Left renal cortex interstitium (tissue), 4 donors: ENCODE results near the gene NUP62. TPM values are rescaled to one million over a fixed set of nuclear protein-coding genes. Genes with fewer than 3 reads are reported as not detected.
A peak's percentile ranks its signal among the peaks of the same experiment; 100 is the strongest.
"Not testable (repeated sequence)": the region's sequence is repeated elsewhere in the genome, so short reads cannot be mapped to it uniquely, and the experiment has no call there.

Experiments
- DNase-seq, 4 donors: peaks; one replicate each; pipeline ENCODE4 v3.0.0-alpha.2; 2013; ENCODE audit warnings: low read depth in 4 of 4, low spot score in 2 of 4, missing footprints in 1 of 4
- polyA plus RNA-seq, 4 donors: library from polyadenylated mRNA; unstranded; fragments of 120-200 nt; gene quantifications; one replicate each; pipeline ENCODE4 v1.2.1, GENCODE V29; 2013; ENCODE audit not compliant: insufficient read length in 4 of 4

Gene NUP62
- polyA plus RNA-seq, 4 donors: 51.8 to 82.7 (median 65.2) TPM

DNA sequence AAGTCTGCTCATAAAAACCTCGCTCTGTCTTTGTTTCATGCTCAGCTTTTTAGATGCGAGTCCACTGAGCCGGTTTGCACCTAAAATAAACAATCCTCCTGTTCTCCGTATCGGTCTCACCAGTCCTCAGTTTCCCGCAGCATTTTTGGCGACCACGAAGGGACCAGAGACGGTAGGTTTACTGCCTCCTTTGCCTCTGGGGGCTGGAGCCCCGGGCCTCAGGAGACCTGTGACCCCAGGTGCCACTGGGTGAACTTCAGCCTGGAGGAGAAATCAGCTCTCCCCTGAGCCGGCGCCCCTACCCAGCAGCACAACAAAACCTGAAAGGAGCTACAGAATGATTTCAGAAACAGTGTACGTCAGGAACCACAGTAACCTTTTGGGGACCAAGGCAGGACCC is 23.6 kb upstream of the NUP62 start:
- no peak for DNase-seq

DNA sequence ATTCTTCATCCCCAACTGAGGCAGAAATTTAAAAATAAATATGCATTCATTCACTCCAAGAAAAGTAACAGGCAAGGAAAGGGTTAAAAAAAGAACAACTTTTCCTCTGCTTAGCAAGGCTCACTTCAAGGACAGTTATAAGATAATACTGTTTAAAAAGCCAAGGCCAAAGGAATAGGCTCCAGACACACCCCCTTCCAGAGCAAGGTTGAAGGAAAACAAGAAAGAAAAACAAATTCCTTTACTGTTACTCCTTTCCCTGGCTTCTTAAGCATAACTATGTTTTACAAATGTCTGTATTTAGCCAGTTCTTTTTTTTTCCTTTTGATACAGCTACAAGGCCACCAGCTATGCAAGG is 23.2 kb upstream of the NUP62 start:
- no peak for DNase-seq

DNA sequence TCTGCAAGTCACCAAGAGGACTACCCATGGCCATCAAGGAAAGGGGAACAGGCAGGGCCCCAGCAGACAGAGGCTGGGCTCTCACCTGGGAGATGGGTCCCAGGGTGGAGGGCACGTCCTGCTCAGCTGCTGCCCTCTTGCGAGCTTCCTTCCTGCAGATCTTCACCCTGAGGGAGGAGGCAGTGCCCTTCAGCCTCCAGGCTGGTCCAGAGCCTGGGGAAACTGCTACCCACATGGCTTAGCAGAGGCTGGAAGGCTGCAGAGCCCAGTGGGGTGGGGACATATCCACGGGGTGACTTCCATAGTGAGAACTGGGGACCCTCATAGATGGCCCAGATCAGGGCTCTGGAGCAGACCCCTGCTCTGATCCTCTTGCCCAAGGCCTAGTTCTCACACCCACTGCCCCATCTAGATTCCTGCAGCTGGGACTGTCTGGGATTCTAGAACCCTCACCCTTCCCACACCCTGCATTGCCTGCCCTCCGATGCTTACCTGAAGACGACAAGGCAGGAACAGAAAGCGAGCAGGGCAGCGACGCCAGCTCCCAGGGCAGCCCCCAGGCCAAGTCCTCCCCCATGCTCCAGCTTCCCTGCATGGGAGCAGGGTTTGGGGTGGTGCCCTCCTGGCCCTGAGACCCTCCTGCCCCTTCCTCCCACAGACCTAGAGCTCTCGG is 22.6 kb upstream of the NUP62 start:
- DNase-seq: no peak

DNA sequence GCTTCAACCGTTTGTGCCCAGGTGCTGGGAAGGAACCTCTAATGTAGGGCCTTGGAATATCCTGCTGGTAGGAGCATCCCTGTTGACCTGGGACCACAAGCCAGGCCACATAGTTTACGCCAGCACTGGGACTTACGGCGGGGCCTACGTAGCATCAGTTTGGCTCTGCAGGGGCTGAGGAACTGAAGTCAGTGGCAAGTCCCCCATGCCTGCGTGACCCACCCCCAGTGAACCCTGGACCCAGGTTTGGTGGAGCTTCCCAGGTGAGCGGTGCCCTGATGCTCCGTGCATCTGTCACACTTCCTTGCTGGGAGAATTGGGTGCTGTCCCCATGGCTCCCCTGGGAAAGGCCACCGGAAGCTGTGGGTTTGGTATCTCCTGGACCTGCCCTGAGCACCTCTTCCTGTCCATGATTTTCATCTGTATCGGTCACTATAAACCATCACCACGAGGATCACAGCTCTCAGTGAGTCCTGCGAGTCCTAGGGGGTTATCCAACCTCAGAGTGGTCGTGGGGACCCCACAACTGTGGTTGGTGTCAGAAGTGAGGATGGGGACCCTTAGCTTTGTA is 21.7 kb upstream of the NUP62 start:
- no peak for DNase-seq

DNA sequence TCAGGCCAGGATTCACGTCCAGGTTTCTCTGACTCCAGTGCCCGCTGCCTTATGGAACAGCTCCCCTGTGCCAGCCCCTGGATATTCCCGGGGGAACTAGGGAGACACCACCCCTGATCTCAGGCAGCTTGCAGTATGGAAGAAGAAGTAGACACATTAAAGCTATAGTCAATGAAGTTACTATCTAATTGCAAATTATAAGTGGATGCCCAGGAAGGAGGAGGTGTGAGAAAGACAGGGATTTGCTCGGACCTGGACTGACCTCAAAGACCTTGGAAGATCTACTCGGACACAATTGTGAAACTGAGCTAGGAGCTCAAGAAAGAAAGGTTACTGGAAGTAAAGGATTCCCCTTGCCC is 21.3 kb upstream of the NUP62 start:
- DNase-seq: no peak

DNA sequence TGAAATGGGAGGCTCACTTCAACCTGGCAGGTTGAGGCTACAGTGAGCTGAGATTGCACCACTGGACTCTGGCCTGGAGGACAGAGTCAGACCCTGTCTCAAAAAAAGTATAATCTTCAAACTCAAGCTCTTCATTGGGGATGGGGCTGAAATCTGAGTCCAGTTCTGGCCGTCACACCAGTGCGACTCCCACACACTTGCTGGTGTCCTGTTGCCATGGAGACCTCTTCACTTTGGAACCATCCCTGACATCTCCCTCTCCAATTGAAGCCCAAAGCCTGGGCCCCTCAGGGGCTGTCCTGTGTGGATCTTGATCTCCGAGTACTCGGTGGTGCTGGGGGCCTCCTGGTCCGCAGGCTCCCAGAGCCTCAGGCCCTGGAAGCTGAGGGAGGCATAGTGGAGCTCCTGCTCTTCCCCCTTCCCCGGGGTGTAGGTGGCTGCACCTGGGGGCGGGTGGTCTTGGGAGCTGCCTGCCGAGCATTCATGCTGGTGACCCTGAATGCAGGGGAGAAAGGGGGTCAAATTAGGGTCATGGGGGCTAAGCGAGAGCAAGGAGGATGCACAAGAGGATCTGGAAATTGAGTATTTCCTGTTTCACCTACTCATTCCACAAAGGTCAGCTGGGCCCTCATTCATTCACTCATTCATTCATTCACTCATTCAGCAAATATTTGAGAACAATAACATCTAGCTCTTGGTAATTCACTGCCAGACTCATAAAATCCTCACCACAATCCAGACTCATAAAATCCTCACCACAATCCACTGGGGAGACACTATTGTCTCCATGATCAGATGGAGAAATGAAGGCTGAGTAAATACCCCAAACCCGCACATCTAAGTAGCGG is 20.7 kb upstream of the NUP62 start:
- no peak for DNase-seq

DNA sequence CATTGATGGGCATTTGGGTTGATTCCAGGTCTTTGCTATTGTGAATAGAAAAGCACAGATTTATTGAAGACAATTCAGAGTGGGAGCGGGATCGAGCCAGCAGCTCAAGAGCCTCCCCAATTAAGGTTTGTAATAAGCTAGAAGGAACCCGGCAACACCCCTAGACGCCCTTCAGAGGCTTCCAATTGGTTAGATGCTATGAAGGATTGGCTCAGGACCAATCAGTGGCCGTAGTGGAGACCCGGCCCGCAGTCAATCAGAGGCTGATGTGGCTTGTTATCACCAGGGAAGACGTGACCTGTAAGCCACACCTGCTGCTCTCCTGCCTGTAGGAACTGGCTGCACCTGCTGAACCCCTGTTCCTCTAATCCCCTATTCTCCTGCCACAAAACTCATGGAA is 17.1 kb upstream of the NUP62 start:
- no peak for DNase-seq

DNA sequence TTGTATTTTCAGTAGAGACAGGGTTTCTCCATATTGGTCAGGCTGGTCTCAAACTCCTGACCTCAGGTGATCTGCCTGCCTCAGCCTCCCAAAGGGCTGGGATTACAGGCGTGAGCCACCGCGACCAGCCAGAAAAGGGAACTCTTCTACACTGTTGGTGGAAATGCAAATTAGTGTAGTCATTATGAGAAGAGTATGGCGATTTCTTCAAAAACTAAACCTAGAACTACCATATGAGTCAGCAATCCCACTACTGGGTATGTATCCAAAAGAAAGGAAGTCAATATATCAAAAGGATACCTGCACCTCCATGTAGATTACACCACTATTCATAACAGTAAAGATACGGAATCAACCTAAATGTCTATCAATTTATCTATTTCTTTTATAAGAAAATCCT is 15.3 kb upstream of the NUP62 start:
- DNase-seq: not testable (repeated sequence)

DNA sequence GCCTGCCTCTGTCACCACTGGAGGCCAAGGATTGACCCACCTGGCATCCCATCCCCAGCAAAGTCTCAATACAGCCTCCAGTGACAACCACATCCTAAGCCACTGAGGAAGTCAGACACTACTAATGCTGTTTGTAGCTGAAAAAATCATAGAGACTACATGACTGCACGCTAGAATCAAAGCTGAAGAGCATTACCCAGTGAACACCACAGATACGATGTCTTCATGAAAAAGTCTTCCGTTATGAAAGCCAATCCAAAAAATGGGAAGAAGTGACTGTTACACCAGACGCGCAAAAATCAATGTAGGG is 11.1 kb upstream of the NUP62 start:
- DNase-seq: no peak

DNA sequence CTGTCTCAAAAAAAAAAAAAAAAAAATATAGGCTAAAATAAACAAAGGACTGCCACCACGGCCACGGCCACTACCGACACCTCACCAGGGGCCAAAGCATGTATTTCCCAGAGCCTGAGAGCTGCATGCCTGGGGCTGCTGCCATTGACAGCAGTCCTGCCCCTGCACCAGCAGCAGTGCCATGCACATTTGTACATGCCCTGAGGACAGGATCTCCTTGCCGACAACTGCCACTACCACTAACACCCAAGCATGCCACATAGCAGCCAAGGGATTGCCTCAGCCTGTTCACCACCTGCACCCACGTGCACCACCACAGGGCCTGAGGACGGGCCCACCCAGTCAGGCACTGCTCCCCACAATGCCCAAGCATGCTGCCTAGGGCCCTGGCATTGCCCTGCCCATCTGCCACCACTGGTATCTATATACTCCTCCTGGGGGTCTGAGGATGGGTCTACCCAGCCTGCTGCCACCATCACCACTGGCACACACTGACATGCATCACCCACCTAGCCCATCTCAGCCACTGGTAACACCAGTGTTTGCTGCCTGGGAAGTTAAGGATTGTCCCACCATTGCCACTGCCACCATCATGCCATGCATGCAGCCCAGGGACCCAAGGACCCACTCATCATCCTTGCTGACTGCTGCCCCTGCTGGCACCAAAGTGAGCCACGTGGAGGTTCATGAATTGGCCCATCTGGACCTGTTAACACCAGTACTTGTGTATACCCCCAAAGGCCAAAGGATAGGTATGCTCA is 10.6 kb upstream of the NUP62 start:
- DNase-seq: no peak

DNA sequence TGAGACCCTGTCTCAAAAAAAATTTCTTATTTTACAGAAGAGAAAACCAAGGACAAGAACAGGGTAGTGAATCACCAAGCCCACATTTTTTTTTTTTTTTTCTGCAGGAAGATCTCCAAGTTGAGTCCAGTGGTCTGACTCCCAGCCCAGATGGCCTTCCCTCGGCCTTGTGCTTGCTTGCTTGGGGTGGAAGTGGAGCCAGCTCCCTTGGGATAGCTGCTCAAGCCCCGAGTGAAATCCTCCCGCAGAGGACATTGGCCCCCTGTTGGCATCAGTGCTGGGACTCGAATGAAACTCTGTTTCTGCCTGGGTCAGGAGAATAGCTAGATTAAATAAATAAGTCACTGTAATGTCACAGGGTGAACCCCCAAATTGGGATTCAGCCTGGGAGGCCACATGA is 9.4 kb upstream of the NUP62 start:
- DNase-seq: no peak

DNA sequence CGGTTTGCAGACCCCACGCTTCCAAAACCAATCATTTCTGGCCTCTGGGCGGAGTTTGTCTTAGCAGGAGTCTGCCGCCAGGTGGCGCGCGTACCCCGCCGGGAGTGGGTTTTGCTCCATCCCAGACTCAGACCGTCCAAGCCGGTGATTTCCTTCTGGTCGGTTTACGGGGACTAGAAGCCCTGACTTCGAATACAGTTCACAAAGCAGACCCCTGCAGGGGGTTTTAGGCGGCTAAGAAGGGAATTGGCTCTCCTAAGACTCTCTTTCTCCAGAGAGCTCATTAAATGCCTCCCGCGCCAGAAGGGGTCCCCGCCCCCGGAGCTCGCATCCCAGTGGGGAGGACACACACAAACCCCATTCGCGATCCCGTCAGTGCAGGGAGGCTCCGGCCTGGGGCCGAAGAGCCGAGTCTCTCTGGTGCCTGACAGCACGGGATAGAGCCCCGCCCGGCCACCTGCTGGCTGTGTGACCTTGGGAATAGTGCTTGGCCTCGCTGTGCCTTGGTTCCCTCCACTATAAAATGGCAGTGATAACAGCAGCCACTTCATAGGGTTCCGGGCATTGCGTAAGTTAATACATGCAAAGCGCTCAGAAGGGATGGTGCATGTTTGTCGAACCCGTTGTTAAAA is 8.6 kb upstream of the NUP62 start:
- peak in 1 of 4 donors; percentile 67 for DNase-seq

DNA sequence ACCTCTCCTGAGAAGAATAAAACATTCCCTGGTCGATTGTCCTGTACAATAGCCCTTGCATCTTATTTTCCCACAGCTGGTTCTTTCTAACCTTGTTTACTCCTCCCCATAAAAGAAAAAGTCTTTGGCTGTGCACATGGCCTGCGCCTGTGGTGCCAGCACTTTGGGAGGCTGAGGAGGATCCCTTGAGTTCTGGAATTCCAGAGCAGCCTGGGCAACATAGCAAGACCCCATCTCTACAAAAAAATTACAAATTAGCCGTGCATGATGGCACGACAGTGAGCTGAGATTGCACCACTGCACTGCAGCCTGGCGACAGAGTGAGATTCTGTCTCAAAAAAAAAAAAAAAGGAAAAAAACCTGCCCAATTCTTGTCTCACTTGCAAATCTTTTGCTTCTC is 7.2 kb upstream of the NUP62 start:
- no peak for DNase-seq

DNA sequence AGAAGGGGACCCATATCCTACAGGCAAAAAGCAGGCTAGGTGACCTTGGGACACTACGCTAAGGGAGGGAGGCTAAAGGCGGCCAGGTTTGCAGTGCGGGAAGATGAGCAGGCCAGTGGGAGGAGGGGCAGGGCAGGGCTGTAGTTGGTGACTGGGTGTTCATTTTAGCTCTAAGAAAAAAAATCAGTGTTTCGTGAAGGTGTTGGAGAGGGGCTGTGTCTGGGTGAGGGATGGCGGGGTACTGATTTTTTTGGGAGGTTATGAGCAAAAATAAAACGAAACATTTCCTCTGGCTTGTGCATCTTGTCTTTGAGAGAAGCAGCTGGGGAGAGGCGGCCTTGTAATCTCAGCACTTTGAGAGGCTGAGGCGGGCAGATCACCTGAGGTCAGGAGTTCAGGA is 4.3 kb upstream of the NUP62 start:
- no peak for DNase-seq

DNA sequence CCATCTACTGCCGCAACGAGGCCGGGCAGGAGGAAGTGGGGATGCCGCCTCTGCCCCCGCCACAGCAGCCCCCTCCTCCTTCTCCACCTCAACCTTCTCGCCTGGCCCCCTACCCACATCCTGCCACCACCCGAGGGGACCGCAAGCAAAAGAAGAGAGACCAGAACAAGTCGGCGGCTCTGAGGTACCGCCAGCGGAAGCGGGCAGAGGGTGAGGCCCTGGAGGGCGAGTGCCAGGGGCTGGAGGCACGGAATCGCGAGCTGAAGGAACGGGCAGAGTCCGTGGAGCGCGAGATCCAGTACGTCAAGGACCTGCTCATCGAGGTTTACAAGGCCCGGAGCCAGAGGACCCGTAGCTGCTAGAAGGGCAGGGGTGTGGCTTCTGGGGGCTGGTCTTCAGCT is 3.4 kb upstream of the NUP62 start:
- DNase-seq: no peak

DNA sequence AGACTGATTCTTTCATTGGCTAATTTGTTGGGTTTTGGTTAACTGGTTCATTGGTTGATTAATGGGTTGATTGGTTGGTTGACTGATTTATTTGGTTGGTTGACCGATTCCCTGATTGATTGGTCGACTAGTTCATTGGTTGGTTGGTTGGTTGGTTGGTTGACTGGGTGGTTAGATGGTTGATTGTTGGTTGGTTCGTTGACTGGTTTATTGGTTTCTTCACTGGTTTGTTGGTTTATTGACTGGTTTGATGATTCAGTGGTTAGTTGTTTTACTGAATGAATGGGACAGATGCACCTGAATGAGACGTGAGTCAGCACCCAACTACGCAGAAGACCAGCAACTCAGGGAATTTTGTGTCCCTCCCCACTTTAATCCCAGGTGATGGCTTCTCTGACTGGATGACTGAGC is 2.7 kb upstream of the NUP62 start:
- DNase-seq: no peak

DNA sequence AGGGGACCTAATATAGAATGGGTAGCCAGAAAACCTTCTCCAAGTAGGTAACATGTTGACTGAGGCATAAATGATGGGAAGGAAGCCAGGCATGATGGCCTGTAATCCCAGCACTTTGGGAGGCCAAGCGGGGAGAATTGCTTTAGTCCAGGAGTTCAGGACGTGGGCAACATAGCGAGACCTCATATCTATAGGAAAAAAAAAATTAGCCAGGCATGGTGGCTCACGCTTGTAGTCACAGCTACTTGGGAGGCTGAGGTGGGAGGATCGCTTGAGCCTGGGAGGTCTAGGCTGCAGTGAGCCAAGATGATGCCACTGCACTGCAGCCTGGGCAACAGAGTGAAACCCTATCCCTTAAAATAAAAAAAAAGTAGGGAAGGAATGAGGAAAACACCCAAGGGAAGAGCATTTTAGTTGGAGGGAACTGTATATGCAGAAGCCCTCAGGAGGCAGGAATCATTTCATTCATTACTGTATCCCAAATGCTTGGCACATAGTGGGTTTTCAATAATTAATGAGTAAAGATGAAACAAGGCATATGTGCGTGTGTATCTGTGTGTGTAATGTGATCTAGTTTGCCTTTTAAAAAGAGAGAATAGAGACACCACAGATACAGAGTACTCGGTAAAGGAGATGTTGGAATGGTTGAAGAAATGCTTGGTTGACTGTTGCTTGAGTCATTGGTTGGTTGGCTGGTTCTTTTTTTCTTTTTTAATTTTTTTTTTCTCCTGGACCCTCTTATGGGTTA is 2.2 kb upstream of the NUP62 start:
- no peak for DNase-seq

DNA sequence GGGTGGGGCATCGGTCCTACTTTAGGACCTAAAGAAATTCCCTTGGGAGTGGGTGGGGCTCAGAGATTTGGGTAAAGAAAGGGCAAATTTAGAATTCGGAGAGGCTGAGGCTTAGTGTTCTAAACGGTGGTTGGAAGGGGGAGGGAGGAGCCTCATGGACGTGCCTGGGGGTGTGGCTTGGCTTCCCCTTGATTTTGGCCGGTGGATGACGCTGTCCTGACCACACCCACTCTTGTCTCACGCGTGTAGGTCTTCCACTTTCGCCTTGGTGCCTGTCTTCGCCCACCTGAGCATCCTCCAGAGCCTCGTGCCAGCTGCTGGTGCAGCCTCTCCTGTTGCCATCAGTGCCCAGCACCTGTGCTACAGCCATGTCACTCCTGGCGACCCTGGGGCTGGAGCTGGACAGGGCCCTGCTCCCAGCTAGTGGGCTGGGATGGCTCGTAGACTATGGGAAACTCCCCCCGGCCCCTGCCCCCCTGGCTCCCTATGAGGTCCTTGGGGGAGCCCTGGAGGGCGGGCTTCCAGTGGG is 1.2 kb upstream of the NUP62 start:
- no peak for DNase-seq

DNA sequence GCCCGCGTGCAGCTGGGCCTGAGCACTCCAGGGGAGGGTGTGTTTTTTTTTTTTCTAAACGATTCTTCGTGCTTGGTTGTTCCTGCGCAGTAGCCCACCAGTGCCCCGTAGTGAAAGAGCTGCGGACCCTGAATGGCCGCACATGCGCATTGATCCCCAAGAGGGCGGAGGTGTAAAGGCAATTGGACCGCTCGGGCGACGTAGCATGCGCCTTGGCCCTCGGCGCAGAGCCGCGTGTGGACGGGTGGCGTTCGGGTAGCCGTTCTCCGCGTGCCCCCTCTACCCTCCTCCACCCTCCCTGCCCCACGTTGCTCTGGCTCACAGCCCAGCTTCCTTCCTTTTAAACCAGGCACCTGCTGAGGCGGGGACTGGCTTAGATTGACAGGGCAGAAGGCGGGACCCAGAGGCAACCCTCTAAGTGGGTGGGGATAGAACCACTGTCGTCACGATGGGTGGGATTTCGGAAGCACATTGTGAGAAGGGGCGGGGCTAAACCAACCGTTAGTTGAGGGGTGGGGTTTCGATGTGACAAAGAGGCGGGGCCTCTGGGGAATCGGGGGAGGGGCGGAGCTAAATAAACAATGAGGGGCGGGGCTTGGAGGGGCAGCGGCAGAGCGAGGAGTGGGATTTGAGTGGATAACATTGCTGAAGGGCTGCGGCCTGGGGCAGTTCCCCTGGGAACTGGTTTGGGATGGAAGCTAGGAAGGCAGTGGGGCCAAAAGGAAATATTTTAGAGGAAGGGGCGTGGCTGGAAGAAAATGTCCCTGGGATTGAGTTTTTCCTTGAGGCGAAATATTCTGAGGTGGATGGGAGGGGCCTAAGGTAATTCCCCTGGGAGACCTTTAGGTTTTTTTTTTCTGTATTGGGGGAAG is 543 bp upstream of the NUP62 start:
- DNase-seq: peak; percentile 86 to 92 (median 88)
